ENCODE measurements around the gene CCNA2. TPM values are rescaled to one million over a fixed set of nuclear protein-coding genes. Genes with fewer than 3 reads are reported as not detected.

CCNA2 gene
- total RNA-seq, 1 experiment from 2014 or later = 89.2 TPM

DNA sequence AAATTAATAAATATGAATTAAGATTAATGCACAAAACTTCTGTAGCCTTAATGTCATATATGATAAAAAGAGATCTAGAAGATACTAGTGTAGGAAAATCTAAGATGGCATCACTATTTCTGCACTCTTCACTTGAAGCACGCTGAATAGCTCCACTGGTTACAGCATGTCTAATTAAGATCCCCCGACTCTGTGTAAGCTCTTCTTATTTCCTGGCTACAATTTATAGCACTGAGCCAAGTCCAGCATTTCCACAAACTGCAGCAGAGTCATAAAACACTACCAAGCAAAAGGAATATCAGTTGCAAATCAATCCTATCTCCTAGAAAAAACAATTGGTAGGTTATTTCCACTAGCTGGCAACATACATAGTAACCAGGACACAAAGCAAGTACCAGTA, 1.3 kb upstream of the CCNA2 start:
- no CpG with 5 or more reads among the region's 2 CpGs for WGBS (ENCODE audit: extremely low coverage, insufficient read length, low lambda C conversion rate)

More for the DNA sequence above, 1.3 kb upstream of the CCNA2 start:
- Histone ChIP-seq H3T11ph (ENCODE audit: low read length) (no peak overlapping the region), H2BK20ac (ENCODE audit: low read depth, low read length, poor library complexity, severe bottlenecking) (no peak overlapping the region), H4K20me1 (ENCODE audit: control insufficient read depth, insufficient read depth, insufficient read length) (no peaks in the 10 kb centered on the region), H2AK5ac (ENCODE audit: insufficient read length, low read length) (no peak overlapping the region), H2BK120ac (ENCODE audit: low read depth, low read length, poor library complexity, severe bottlenecking) (no peak overlapping the region), H3K27ac (ENCODE audit: insufficient read length, low read depth, low read length) (no peak overlapping the region), H3K23ac (ENCODE audit: insufficient read length, low read depth, low read length) (no peak overlapping the region), H3K56ac (ENCODE audit: insufficient read length, low read depth, low read length) (no peak overlapping the region), H4K8ac (replicated peaks; ENCODE audit: insufficient read length, low read depth, low read length) (no peak overlapping the region), H3K9ac (ENCODE audit: extremely low read depth, insufficient read length, low read length) (no peak overlapping the region), H3K18ac (ENCODE audit: insufficient read length, low read depth, low read length) (no peak overlapping the region), H3K4me2 (ENCODE audit: insufficient read depth, insufficient read length, low read length) (no peak overlapping the region), H2AFZ (ENCODE audit: low read length) (no peak overlapping the region), H3K27me3 (ENCODE audit: insufficient read depth, low read length) (no peaks in the 10 kb centered on the region), H2BK12ac (ENCODE audit: insufficient read length, low read depth, low read length) (no peak overlapping the region), H2BK5ac (ENCODE audit: insufficient read length, low read length) (no peak overlapping the region), H3K4me1 (ENCODE audit: insufficient read depth, low read length) (no peaks in the 10 kb centered on the region), H4K5ac (ENCODE audit: insufficient read length, low read depth, low read length) (no peak overlapping the region), H3K79me1 (ENCODE audit: insufficient read depth, low read depth, low read length, poor library complexity, severe bottlenecking) (peaks cover 4% of the 10 kb centered on the region), H3K4ac (ENCODE audit: low read depth, low read length) (no peak overlapping the region), H3K23me2 (ENCODE audit: insufficient read length, low read depth, low read length, poor library complexity, severe bottlenecking) (peaks cover 8% of the 10 kb centered on the region), H3K9me3 (ENCODE audit: control insufficient read depth, low read depth, low read length) (no peaks in the 10 kb centered on the region), H3K14ac (ENCODE audit: insufficient read depth, low read length) (no peak overlapping the region), H2BK15ac (ENCODE audit: low read depth, low read length) (no peak overlapping the region), H3K79me2 (ENCODE audit: insufficient read depth, low read length) (peaks cover 8% of the 10 kb centered on the region; the same call in 1 of the 2 replicates), H4K91ac (ENCODE audit: insufficient read length, low read depth, low read length) (no peak overlapping the region)
- no peak for DNase-seq
- Mint-ChIP-seq H3K9me3 (no peaks in the 10 kb centered on the region), H3K4me1 (peaks cover 8 to 14% of the 10 kb centered on the region in 2 experiments), H3K27me3 (ENCODE audit: low read depth) (no peaks in the 10 kb centered on the region), H3K36me3 (ENCODE audit: insufficient read depth in 1 of 3, low read depth in 3 of 3) (peaks cover 15 to 25% (median 23%) of the 10 kb centered on the region in 3 experiments), H3K4me3 (no peak overlapping the region), H3K27ac (no peak overlapping the region)
- no peak for TF ChIP-seq CTCF (conservative IDR thresholded peaks at IDR 0.05)

Data from H9 (cell line).